GM04503 (cell line): Measurements from ENCODE around the gene C19orf33.
A peak's percentile ranks its signal among the peaks of the same experiment; 100 is the strongest.

ENCODE experiments used
- DNase-seq: peaks from one replicate; pipeline ENCODE4 v3.0.0-alpha.2; 2012; ENCODE audit warnings: low read depth

Gene C19orf33

DNA sequence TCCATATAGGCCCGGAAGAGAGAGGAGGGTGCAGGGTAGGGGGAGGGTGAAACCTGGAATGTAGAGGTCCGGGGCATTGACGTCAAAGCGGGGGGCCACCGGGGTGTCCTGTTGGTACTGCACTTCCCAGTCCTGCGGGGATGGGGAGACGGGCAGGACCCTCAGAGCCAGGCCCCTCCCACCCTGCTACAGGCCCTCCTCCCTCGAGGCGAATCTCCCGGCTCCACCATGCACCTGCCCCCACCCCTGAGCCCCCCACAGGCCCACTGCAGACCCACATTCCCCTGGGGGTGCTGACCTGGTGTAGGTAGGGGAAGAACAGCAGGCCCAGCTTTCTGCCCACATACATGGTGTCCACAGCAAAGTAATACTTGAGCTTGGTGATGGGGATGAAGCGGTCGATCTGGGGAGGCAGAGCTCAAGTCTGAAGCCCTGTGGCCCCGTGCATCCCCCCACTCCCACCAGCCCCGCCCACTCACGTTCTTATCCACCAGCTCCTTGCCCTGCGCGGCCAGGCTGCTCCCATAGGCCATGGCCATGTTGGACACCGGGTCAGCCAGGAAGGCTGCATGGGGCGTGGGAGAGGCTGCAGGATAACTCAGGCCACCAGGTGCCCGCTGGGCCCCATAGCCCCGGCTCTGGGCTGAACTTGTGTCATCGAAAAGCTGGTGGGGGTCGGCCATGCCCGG is 5.0 kb downstream of the C19orf33 start:
- DNase-seq: no peak

DNA sequence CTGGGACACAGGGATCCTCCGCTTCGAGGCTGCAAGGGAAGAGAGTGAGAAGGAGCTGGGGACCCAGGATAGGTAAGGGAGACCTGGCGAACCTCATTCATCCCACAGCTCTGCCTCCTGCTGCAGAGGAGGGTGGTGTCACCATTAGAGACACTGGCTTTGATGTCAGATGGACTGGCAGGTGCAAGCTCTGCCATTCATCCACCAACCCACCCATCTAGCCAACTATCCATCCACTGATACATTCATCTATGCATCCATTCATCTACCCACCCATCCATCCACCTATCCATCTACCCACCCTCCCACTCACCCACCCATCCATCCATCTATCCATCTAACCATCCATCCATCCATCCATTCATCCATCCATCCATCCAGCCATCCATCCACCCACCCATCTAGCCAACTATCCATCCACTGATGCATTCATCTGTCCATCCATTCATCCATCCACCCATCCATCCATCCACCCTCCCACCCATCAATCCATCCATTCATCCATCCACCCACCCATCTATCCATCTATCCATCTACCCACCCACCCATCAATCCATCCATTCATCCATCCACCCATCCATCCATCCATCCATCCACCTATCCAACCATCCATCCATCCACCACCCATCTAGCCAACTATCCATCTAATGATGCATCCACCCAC is 5.7 kb downstream of the C19orf33 start:
- no peak for DNase-seq

DNA sequence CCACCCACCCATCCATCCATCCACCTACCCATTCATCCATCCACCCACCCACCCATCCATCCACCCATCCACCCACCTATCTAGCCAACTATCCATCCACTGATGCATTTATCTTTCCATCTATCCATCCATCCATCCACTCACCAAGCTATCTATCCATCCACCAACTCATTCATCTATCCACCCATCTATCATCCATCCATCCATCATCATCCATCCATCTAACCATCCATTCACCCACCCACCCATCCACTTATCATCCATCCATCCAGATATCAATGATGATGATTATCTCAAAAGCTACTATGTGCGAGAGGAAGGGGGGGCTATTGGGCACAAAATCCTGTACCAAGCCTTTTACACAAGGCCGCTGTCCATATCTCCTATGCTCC is 6.2 kb downstream of the C19orf33 start:
- no peak for DNase-seq

DNA sequence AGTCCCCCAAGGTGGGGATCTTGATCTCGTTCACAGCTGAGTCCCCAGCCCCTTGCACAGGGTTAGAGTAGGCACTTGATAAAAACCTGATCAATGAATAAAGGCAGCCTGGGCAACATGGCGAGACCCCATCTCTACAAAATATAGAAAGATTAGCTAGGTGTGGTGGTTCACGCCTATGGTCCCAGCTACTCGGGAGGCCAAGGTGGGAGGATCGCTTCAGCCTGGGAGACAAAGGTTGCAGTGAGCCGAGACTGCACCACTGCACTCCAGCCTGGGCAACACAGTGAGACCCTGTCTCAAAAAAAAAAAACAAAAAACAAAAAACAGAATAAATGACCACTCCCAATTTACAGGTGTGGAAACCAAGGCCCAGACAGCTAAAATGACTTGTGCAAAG is 6.9 kb downstream of the C19orf33 start:
- DNase-seq: no peak

DNA sequence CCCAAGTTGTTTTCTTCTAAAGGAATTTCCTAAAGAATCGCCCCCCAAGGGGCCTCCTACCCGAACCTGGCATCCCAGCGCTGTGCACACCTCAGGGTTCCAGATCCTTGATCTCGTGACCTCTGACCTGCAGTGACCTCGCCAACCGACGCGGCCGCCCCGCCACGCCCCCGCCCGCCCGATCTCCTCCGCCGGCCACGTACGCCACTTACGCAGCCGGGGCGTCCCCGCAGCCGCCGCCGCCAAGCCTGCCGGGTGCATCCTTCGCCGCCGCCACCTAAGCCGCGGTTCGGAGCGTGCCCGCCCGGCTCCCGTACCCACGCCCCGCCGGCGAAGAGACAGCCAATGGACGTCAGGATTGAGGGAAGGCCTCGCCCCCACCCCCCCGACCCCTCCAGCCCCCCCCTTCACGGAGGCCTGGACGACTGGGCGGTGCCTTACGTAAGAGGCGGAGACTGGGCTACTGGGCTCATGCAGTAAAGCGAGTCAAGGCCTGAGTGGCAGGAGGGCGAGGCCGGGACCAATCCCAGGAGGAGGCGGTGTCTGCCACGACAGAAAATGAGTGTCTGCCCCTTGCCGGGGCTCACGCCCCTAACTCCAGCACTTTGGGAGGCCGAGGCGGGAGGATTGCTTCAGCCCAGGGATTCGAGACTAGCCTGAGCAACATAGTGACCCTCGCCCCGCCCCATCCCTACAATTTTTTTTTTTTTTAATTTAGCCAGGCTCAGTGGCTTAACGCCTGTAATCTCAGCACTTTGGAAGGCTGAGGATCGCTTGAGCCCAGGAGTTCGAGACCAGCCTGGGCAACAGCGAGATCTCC is 11.8 kb downstream of the C19orf33 start, which contains the start of gene YIF1B:
YIF1B (minus strand) TSS at position 291 of the 820 bp plus-strand sequence; CDS start at position 261, 30 bp downstream.
- peak; percentile 76 for DNase-seq

DNA sequence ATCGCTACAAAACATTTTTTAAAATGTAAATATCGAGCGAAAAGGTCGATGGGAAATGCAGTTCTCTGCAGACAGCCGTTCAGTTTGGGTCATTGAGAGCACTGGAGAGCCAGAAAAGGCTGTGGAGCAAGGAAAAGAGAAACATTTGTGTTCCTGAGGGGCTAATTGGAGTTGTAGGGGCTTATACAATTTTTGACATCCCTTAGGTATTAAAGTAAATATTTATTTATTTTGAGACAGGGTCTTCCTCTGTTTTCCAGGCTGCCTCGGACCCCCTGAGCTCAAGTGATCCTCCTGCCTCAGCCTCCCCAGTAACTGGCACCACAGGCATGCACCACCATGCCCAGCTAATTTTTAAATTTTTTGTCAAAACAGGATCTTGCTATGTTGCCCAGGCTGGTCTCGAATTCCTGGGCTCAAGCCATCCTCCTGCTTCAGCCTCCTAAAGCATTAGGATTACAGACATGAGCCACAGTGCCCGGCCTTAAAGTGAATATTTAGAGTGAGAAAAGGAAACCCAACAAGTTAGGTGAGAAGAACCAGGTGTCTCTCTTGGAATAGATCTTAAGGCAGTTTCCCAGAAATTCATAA is 12.5 kb downstream of the C19orf33 start:
- DNase-seq: no peak

DNA sequence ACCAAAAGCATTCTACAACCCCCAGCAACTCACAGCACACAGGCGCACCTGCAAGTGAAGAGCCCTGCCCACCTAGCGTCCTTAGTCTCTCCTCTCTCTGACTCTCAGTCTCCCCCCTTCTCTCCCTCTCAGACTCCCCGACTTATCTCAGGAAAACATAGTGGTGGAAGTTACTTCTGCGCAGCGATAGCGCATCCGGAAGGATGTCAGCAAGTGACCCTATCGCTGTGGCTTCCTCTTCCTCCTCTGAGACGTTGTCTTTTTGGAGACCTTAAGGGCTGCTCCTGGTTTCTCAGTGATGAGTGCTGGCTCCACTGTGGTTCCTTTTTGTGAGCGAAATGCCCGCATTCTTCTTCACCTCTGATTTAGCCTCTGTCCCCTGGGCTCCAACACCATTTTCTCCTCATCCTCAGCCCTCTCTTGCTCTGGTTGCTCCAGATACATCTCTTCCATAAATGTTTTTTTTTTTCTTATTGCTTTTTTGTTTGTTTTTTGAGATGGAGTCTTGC is 13.1 kb downstream of the C19orf33 start:
- DNase-seq: no peak

DNA sequence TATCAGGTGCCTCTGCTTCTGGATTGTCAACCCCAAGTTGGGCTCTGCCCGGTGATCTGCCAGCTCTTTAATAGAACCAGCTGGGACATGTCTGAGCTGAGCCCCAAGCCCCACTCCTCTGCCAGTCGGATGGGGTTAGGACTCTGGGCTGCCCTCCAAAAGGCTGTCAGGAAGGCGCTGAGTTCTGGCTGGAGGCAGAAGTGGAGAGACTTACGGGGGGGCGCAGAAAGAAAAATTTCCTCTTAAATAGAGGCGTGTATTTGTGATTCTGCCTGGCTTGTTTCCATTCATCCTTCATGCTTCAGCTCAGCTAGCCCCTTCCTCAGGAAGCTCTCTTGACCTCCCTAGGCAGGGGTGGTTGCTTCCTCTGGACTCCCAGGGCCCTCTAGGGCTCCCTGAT is 14.6 kb downstream of the C19orf33 start:
- DNase-seq: no peak

DNA sequence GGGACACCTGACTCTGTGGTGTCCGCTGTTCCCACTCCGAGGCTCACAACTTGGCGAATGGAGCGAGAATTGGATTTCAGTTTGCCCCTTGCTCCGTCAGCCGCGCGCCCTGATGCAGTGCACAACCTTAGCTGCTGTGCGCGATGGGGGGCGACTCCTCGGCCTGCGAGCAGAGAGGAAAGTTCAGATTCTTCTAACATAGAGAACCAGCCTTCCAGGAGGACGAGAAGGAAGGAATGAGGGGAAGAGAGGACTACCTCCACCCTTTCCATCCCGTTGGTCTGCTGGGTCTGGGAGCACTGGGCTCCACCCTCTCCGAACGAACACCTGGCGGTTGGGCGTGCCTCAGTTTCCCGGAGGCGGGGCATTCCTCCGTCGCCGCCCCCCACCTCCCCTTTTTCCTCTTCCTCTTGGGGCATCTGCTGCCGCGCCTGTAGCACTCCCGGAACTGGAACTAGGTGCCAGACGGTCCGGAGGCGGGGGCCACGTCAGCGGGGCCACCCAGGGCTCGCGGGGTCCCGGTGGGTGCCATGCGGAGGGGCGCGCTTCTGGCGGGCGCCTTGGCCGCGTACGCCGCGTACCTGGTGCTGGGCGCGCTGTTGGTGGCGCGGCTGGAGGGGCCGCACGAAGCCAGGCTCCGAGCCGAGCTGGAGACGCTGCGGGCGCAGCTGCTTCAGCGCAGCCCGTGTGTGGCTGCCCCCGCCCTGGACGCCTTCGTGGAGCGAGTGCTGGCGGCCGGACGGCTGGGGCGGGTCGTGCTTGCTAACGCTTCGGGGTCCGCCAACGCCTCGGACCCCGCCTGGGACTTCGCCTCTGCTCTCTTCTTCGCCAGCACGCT is 15.6 kb downstream of the C19orf33 start, which contains the start of gene KCNK6:
KCNK6 (plus strand) TSS at position 425 of the 838 bp plus-strand sequence; CDS start at position 531, 106 bp downstream.
- no peak for DNase-seq

DNA sequence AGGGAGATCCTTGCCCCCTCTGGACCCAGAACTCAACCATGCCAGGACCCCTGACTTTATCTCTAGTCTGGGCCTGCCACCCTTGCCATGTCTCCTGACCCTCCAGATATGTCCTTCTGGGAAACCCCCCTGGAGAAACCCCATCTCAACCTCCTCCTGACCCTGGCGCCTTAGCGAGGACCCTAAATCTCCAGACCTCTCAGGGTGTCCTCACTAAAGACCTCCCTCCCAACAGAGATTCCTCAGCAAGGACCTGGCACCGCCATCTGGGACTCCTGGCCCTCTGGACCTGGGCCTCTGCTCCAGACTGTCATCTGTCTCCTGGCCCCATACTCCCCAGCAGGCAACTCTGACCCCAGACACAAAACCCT is 16.9 kb downstream of the C19orf33 start:
- DNase-seq: no peak

DNA sequence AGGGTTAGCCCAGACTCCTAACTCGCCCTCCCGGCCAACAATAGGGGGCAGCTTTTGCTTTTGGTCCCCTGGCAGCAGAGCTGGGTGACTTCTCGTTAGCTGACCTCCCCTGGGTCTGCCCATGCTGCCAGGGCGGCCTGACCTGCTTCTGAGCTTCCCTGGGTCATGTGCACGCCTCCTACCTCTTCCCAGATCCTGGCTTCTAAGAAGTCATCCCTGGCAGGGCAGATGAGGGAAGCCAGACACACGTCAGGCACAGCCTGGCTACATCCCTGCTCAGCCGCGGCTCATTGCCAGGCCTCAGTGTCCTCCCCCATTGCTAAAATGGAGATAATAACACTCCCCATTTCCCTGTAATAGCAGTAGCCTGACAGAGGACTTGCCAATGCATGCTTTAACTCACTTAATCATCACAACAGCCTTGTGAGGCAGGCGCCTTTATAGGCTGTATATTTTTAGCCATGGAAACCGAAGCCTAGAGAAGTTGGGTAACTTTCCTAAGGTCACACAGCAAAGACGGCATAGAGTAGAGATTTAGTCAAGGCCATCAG is 17.7 kb downstream of the C19orf33 start:
- DNase-seq: peak; percentile 33

DNA sequence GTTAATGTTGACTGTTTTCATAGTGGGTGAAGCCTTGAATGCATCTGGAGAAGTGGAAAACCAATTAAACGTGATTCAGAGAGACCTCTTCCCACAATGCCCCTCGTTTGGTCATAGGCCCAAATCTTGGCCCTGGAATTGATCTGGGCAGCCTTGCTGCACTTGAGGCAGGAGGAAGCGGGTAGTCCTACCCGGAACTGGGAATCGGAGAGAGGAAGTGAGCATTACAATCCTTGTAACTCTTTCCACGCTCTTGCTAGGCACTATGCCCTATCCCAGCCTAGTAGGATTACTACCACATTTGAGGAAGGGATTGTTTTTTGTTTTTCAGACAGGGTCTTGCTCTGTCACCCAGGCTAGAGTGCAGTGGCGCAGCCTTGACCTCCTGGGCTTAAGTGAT is 19.2 kb downstream of the C19orf33 start:
- no peak for DNase-seq

DNA sequence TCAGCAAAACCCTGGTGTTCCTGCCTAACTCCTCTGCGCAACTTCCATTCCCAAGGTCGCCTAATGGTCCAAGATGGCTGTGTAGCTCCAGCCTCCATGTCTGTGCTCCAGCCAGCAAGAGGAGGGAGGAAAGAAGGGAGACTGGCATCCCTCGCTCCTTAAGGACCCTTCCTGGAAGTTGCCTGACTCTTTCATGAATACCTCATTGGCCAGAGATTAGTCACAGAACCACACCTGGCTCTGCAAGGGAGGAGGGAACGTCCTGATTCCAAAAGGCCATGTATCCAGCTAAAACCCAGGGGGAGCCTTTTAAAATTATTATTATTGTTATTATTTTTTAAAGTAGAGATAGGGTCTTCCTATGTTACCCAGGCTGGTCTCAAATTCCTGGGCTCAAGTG is 20.4 kb downstream of the C19orf33 start:
- DNase-seq: no peak

DNA sequence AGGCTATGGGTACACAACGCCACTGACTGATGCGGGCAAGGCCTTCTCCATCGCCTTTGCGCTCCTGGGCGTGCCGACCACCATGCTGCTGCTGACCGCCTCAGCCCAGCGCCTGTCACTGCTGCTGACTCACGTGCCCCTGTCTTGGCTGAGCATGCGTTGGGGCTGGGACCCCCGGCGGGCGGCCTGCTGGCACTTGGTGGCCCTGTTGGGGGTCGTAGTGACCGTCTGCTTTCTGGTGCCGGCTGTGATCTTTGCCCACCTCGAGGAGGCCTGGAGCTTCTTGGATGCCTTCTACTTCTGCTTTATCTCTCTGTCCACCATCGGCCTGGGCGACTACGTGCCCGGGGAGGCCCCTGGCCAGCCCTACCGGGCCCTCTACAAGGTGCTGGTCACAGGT is 22.5 kb downstream of the C19orf33 start:
- DNase-seq: no peak

DNA sequence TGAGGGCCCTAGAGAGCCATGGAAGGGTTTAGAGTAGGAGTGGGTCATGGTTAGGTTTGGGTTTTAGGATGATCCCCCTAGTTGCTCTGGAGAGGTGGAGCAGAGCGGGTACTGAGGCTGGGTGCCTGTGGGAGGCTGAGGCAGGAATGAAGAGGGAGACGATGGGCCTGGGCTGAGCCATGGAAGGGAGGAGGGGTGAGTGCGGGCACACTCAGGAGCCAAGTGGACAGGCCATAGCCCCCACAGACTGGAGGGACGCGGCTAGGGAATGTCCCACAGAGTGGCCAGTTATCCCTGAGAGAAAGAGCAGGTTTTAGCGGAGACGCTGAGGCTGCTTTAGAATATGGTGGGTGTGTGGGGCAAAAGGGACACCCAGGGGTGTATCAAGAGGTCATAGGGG is 25.6 kb downstream of the C19orf33 start:
- no peak for DNase-seq

DNA sequence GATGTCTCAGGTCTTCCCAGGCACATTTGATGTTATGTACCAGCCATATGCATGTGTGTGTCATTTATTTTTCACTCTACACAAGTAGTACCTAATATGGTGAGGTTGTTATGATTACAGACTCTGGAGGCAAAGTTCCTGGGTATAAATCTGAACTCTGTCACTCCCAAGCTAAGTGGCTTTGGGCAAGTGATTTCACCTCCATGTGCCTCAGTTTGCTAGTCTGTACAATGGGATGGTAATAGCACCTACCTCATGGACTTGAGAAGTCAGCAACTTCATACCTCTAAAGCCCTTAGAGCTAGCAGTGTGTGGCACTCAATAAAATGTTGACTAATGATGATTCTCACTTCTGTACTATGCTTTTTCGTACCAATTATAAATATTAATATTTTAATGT is 27.7 kb downstream of the C19orf33 start:
- no peak for DNase-seq

DNA sequence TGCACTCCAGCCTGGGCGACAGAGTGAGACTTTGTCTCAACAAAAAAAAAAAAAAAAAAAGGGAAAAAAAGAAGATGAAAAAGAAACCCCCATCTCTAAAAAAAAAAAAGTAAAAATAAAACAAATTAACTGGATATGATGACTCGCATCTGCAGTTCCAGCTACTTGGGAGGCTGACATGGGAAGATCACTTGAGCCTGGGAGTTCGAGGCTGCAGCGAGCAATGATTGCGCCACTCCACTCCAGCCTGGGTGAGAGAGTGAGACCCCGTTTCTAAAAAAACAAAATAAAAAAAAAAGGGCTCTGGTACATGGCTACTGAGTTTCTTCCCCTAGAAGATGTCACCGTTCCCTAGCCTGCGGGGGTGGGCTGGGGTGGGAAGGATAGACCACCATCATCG is 29.2 kb downstream of the C19orf33 start:
- no peak for DNase-seq

DNA sequence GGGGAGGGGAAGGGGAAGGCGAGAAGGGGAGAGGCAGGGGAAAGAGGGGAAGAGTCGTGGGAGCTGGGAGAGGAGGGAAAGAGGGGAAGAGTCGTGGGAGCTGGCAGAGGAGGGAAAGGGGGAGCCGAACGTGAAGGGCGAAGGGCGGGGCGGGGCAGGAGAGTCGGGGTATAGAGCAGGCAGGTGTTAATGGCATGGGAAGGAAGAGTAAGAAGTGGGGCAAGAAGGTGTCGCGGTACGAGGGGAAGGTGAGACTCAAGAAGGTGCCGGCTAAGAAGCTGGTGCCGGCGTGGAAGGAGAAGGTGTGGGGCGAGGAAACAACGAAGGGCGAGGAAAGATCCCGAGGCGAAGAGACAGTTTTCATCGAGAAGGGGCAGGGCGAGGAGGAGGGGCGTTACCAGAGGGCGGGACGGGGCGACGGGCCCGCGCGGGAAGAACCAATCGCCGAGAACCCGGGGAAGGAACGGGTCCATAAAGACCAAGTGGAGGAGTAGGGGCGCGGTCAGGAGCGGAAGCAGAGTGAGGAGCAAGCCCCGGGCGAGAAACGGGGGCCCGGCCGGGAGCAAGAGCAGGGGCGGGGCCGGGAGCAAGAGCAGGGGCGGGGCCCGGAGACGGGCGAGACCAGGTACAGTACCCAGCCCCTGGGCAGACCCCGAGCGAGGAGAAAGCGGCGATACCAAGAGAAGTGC is 32.0 kb downstream of the C19orf33 start:
- peak; percentile 76 for DNase-seq

DNA sequence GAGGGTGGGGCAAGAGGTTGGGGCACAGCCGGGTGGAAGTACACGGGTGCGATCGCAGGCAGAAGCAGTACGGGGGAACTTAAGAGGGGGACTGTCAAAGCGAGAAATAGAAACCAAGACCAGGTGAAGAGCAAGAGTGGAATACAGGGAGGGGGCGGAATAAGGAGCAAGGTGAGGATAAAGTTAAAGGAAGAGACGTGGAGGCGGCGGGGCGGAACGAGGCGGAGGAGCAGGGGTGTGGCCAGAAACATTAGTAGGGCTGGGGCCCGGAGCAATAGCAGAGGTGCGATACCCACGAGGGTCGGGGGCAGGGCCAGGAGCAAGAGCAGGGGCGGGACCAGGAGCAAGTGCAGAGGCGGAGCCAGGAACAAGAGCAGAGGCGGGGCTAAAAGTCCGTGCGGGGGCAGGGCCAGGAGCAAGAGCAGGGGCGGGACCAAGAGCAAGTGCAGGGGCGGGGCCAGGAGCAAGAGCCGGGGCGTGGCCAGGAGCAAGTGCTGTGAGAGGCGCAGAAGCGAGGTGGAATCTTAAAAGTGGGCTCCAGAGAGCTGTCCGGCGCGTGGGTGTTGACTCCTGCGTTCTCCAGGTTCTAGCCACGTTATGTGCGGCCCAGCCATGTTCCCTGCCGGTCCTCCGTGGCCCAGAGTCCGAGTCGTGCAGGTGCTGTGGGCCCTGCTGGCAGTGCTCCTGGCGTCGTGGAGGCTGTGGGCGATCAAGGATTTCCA is 32.7 kb downstream of the C19orf33 start:
- peak; percentile 21 for DNase-seq

DNA sequence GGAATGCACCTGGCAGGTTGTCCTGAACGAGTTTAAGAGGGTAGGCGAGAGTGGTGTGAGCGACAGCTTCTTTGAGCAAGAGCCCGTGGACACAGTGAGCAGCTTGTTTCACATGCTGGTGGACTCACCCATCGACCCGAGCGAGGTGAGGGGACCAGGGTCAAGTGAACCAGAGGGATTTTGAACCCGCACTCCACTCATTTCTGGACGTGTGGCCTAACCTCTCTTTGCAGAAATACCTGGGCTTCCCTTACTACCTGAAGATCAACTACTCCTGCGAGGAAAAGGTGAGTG is 33.3 kb downstream of the C19orf33 start:
- no peak for DNase-seq
